ENCODE measurements around the gene RALA.

RALA gene

DNA sequence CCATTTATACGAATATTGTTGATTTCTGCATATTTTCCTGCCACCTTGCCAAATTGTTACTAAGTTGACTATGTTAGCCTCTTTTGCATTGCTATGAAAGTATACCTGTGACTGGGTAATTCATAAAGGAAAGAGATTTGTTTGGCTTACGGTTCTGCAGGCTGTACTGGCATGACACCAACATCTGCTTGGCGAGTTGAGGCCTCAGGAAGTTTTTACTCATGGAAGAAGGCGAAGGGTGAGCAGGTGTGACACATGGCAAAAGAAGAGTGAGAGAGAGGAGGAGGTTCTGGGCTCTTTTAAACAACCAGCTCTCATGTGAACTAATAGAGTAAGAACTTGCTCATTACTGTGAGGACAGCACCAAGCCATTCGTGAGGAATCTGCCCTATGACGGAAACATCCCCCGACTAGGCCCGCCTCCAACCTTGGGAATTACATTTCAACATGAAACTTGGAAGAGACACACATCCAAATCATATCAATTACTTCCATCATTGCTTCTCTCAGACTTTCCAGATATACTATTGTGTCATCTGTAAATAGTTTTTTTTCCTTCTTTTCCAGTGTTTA is 8.4 kb downstream of the RALA start:
- Histone ChIP-seq H3K36me3 (ENCODE audit: insufficient read depth, low read depth, low read length) (peaks cover 20% of the 10 kb centered on the region; the same call in 1 of the 2 replicates), H3K4me1 (ENCODE audit: insufficient read depth, low read length) (peaks cover 11% of the 10 kb centered on the region; the same call in 1 of the 2 replicates), H3K4me3 (ENCODE audit: low read length) (no peak overlapping the region), H3K9me3 (ENCODE audit: insufficient read depth, low read depth, low read length) (no peaks in the 10 kb centered on the region), H3K27me3 (ENCODE audit: insufficient read depth, low read length) (no peaks in the 10 kb centered on the region), H3K9ac (ENCODE audit: low read depth, low read length) (no peak overlapping the region), H3K27ac (ENCODE audit: low read length) (no peak overlapping the region)

DNA sequence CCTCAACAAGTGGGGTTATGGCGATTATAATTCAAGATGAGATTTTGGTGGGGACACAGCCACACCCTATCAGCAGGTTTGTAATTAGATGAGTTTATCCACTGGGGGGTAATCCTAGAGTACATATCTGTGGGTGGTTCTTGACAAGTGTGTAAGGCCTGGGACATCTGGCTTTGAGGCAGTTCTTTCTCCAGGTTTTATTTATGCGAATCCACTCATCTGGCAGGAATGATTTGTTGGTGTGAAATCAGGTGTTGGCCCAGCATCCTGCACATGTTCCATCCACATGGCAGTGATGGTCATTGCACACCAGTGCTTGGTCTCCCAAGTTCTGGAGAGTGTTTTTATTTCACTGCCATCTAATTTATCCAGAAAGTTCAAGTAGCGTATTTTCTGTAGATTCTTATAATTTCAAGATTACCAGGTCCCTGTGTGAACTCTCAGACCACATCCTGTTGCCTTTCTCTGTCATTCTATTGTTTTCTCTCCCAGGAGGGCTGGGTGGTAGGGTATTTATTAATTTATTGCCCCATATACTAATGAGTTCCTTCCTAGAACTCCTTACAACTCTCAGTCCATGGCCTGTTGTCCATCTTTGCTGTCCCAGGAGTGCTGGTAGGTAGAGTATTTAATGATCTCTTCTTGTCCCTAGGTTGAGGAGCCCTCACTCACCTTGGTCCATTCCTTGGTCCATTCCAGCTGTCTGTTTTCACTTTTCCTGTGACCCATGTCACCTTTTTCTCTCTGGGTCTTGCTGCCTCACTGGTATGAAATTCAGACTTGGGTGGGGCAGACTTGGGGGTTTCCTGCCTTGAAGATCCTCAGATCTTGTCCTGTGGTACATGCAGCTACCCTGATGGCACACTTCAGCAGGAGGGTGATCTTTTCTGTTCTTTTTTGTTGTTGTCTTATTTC is 10.4 kb downstream of the RALA start:
- Histone ChIP-seq H3K27me3 (ENCODE audit: insufficient read depth, low read length) (no peaks in the 10 kb centered on the region), H3K36me3 (ENCODE audit: insufficient read depth, low read depth, low read length) (peaks cover 23% of the 10 kb centered on the region; the same call in 1 of the 2 replicates), H3K9ac (ENCODE audit: low read depth, low read length) (no peak overlapping the region), H3K27ac (ENCODE audit: low read length) (no peak overlapping the region), H3K9me3 (ENCODE audit: insufficient read depth, low read depth, low read length) (no peaks in the 10 kb centered on the region), H3K4me1 (ENCODE audit: insufficient read depth, low read length) (no peaks in the 10 kb centered on the region), H3K4me3 (ENCODE audit: low read length) (no peak overlapping the region)

DNA sequence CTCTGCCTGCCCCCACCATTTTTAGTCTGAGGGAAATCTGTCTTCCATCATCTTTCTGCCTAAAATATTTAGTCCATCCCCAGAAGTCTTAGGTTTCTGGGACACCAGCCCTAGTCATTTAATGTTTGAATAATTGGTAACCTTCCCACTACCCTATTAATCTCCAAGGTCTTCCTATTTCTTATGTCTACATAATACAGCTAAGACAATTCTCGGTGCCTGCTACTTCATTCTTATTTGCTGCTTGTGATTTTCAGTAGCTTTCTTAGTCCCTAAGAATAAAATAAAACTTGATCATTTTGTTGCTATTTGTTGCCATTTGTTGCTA is 11.1 kb downstream of the RALA start:
- H3K4me3 ChIP-seq (ENCODE audit: low read length), result no peak overlapping the region
- no peak overlapping the region for H3K9ac ChIP-seq (ENCODE audit: low read depth, low read length)
- no peak overlapping the region for H3K27ac ChIP-seq (ENCODE audit: low read length)
- H3K27me3 ChIP-seq (ENCODE audit: insufficient read depth, low read length), result no peaks in the 10 kb centered on the region
- H3K36me3 ChIP-seq (ENCODE audit: insufficient read depth, low read depth, low read length), result peaks cover 23% of the 10 kb centered on the region; the same call in 1 of the 2 replicates
- H3K4me1 ChIP-seq (ENCODE audit: insufficient read depth, low read length), result no peaks in the 10 kb centered on the region
- H3K9me3 ChIP-seq (ENCODE audit: insufficient read depth, low read depth, low read length), result no peaks in the 10 kb centered on the region

DNA sequence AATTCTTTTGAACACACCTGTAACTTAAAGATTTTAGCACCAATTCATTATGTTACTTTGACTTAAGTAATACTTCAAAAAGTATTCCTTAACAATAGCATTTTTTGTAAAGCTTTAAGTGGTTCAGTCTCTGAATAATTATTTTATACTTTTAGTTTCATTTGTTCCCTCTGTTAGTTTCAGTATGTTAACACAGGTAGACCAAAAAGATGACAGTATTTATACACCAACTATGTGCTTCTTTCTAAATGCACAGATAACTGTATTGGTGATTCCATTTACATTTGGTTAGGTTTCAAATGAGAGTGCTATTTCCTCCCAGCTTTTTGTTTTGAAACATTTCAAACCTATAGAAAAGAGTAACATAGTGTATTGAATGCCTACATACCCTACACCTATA is 14.0 kb downstream of the RALA start:
- Histone ChIP-seq H3K27ac (ENCODE audit: low read length) (no peak overlapping the region), H3K9ac (ENCODE audit: low read depth, low read length) (no peak overlapping the region), H3K27me3 (ENCODE audit: insufficient read depth, low read length) (no peaks in the 10 kb centered on the region), H3K36me3 (ENCODE audit: insufficient read depth, low read depth, low read length) (peaks cover 12% of the 10 kb centered on the region; the same call in 1 of the 2 replicates), H3K4me3 (ENCODE audit: low read length) (no peak overlapping the region), H3K9me3 (ENCODE audit: insufficient read depth, low read depth, low read length) (no peaks in the 10 kb centered on the region), H3K4me1 (ENCODE audit: insufficient read depth, low read length) (peaks cover 6% of the 10 kb centered on the region; the same call in 1 of the 2 replicates)

DNA sequence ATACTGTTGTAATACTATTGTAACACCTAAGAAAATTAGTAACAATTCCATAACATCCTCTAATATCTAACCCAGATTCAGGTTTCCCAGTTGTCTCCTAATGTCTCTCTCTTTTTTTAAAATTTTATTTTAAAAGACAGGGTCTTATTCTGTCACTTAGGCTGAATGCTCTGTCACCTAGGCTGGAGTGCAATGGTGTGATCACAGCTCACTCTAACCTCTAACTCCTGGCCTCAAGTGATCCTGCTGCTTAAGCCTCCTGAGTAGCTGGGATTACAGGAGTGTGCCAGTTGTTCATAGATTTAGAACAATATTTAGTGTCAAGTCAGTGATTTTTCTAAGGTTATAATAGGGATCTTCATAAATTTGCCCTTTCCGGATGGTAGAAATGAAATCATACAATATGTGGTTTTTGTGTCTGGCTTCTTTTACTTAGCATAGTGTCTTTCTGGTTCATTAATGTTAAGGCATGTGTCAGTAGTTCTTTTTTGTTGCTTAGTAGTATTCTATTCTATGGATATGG is 14.7 kb downstream of the RALA start:
- no peak overlapping the region for H3K9ac ChIP-seq (ENCODE audit: low read depth, low read length)
- no peaks in the 10 kb centered on the region for H3K27me3 ChIP-seq (ENCODE audit: insufficient read depth, low read length)
- no peak overlapping the region for H3K27ac ChIP-seq (ENCODE audit: low read length)
- H3K36me3 ChIP-seq (ENCODE audit: insufficient read depth, low read depth, low read length), result peaks cover 12% of the 10 kb centered on the region; the same call in 1 of the 2 replicates
- H3K4me3 ChIP-seq (ENCODE audit: low read length), result no peak overlapping the region
- H3K4me1 ChIP-seq (ENCODE audit: insufficient read depth, low read length), result peaks cover 6% of the 10 kb centered on the region; the same call in 1 of the 2 replicates
- no peaks in the 10 kb centered on the region for H3K9me3 ChIP-seq (ENCODE audit: insufficient read depth, low read depth, low read length)

DNA sequence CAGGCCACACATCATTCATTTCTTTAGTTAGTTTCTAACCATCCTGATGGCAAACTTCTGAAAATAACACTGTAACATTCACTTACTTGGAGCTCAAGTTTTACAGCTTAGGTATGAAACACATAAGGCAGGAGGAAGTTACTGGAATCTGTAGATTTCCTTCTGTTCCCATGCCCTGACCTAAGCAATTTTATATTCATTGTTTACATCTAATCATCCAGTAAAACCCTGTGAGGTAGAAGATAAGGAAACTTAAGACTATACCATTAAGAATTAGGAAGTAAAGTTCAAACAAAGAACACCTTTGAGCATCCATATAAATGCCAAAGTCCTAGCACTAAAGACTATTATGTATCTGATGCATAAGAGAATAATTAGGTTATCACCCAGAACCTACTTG is 19.5 kb downstream of the RALA start:
- Histone ChIP-seq H3K27ac (ENCODE audit: low read length) (no peak overlapping the region), H3K36me3 (ENCODE audit: insufficient read depth, low read depth, low read length) (no peaks in the 10 kb centered on the region; the same call in 1 of the 2 replicates), H3K9ac (ENCODE audit: low read depth, low read length) (no peak overlapping the region), H3K4me3 (ENCODE audit: low read length) (no peak overlapping the region), H3K27me3 (ENCODE audit: insufficient read depth, low read length) (no peaks in the 10 kb centered on the region), H3K9me3 (ENCODE audit: insufficient read depth, low read depth, low read length) (no peaks in the 10 kb centered on the region), H3K4me1 (ENCODE audit: insufficient read depth, low read length) (peaks cover 6% of the 10 kb centered on the region; the same call in 1 of the 2 replicates)

DNA sequence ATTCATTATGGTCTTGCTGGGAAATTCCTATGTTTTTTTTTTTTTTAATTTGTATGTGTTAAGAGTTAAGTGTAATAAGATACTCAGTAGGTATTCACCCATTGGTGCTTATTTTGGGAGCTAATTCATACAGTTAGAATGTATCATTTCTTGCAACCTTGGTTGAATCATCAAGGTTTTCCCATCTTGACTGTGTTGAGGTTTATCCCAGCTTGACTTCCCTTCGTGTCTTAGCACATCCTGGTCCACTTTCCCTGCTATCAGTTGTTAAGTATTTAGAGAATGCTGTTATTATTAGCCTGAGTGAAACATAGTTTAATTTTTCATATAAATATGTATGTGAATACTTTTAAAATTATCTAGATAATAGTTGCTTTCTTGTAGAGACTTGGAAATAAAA is 20.8 kb downstream of the RALA start:
- no peak overlapping the region for H3K27ac ChIP-seq (ENCODE audit: low read length)
- H3K4me1 ChIP-seq (ENCODE audit: insufficient read depth, low read length), result peaks cover 6% of the 10 kb centered on the region; the same call in 1 of the 2 replicates
- H3K27me3 ChIP-seq (ENCODE audit: insufficient read depth, low read length), result no peaks in the 10 kb centered on the region
- no peak overlapping the region for H3K4me3 ChIP-seq (ENCODE audit: low read length)
- no peaks in the 10 kb centered on the region for H3K9me3 ChIP-seq (ENCODE audit: insufficient read depth, low read depth, low read length)
- H3K36me3 ChIP-seq (ENCODE audit: insufficient read depth, low read depth, low read length), result no peaks in the 10 kb centered on the region; the same call in 1 of the 2 replicates
- no peak overlapping the region for H3K9ac ChIP-seq (ENCODE audit: low read depth, low read length)

DNA sequence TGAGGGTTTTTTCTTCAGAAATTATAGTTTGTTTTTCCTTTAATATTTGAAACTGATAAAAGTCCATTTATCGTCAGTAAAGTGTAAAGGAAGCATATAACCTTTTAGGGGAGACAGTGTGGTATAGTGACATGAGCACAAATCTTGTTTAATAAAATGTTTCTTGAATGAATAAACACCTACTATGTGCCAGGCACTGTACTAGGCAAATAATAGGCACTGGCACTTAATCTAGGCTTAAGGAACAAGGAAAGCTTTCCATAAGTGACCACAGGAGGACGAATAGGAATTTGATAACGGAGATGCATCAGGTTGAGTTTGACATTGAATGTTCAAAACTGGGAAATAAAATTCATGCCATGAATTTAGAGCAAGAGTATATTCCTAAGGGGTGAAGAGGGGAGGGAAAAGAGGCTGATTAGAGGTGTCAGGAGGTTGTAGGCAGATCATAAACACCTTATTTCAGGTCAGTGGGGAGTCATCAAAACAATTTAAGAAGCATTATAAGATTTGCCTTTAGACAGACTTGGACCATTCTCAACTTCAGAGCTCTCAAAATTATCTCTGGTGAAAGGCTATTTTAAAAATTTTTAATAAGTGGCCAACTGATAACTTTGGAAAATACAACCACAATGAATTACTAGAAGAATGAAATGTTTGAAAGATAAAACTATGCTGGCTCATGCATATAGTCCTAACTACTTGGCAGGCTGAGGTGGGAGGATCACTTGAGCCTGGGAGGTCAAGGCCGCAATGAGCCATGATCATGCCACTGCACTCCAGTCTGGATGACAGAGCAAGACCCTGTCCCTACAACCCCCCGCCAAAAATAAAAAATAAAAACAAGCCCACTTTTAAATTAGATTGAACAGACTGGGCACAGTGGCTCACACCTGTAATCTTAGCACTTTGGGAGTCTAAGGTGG is 22.4 kb downstream of the RALA start:
- no peak overlapping the region for H3K4me3 ChIP-seq (ENCODE audit: low read length)
- H3K27me3 ChIP-seq (ENCODE audit: insufficient read depth, low read length), result no peaks in the 10 kb centered on the region
- H3K9me3 ChIP-seq (ENCODE audit: insufficient read depth, low read depth, low read length), result no peaks in the 10 kb centered on the region
- no peak overlapping the region for H3K9ac ChIP-seq (ENCODE audit: low read depth, low read length)
- H3K27ac ChIP-seq (ENCODE audit: low read length), result no peak overlapping the region
- no peaks in the 10 kb centered on the region; the same call in 1 of the 2 replicates for H3K36me3 ChIP-seq (ENCODE audit: insufficient read depth, low read depth, low read length)
- H3K4me1 ChIP-seq (ENCODE audit: insufficient read depth, low read length), result 0 out of 2 replicates have a peak, but pooled peaks cover 3% of the 10 kb centered on the region

DNA sequence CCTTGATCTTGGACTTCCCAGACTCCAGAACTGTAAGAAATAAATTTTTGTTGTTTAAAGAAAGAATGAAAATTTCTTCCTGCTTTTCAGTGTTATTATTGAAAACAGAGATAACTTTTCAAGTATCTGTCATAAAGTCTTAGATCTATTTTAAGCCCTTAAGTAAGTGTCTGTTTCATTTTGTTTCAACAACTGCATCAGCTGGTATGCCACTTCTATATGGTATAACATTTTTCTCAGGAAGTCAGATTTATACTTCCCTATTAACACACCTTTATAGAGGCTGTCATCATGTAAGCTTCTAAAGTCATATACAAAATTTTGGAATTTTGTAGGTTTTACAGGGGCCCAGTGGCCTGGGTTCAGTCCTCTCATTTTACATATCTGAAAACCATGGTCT is 24.4 kb downstream of the RALA start:
- no peaks in the 10 kb centered on the region for H3K4me1 ChIP-seq (ENCODE audit: insufficient read depth, low read length)
- no peak overlapping the region for H3K27ac ChIP-seq (ENCODE audit: low read length)
- H3K9me3 ChIP-seq (ENCODE audit: insufficient read depth, low read depth, low read length), result no peaks in the 10 kb centered on the region
- H3K27me3 ChIP-seq (ENCODE audit: insufficient read depth, low read length), result no peaks in the 10 kb centered on the region
- no peaks in the 10 kb centered on the region; the same call in 1 of the 2 replicates for H3K36me3 ChIP-seq (ENCODE audit: insufficient read depth, low read depth, low read length)
- no peak overlapping the region for H3K4me3 ChIP-seq (ENCODE audit: low read length)
- H3K9ac ChIP-seq (ENCODE audit: low read depth, low read length), result no peak overlapping the region

DNA sequence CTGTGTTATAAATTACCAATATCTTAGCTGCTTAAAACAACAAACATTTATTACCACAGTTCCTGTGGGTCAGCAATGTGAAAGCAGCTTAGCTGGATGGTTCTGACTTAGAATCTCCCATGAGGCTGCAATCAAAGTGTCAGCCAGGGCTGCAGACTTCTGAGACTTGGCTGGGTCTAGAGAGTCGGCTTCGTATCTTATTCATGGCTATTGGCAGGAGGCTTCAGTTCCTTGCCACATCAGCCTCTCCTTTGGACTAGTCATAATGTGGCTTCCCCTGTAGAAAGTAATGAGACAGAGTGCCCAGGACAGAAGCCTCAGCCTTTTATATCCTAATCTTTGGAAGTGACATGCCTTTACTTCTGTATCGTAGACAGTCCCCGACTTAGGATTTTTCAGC is 27.3 kb downstream of the RALA start:
- Histone ChIP-seq H3K9ac (ENCODE audit: low read depth, low read length) (no peak overlapping the region), H3K9me3 (ENCODE audit: insufficient read depth, low read depth, low read length) (no peaks in the 10 kb centered on the region), H3K36me3 (ENCODE audit: insufficient read depth, low read depth, low read length) (no peaks in the 10 kb centered on the region), H3K27me3 (ENCODE audit: insufficient read depth, low read length) (no peaks in the 10 kb centered on the region), H3K27ac (ENCODE audit: low read length) (no peak overlapping the region), H3K4me3 (ENCODE audit: low read length) (no peak overlapping the region), H3K4me1 (ENCODE audit: insufficient read depth, low read length) (no peaks in the 10 kb centered on the region)

DNA sequence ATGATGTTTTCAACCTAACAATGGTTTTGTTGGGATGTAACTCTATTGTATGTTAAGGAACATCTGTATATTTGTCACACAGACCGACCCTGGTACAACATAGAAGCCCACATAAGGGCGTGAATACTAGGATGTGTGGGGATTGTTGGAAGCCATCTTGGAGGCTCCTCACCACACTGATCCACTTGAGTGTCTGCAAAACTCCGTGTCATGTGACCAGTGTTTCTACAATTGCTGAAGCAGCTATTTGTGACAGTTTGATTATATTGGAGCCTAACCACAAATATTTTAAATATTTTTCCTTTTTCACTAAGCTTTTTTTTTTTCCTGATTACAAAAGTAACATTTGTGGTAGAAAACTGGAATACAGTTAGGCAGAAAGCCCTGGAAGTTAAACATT is 27.9 kb downstream of the RALA start:
- no peaks in the 10 kb centered on the region for H3K27me3 ChIP-seq (ENCODE audit: insufficient read depth, low read length)
- no peaks in the 10 kb centered on the region for H3K4me1 ChIP-seq (ENCODE audit: insufficient read depth, low read length)
- H3K36me3 ChIP-seq (ENCODE audit: insufficient read depth, low read depth, low read length), result no peaks in the 10 kb centered on the region
- H3K4me3 ChIP-seq (ENCODE audit: low read length), result no peak overlapping the region
- no peak overlapping the region for H3K9ac ChIP-seq (ENCODE audit: low read depth, low read length)
- H3K27ac ChIP-seq (ENCODE audit: low read length), result no peak overlapping the region
- no peaks in the 10 kb centered on the region for H3K9me3 ChIP-seq (ENCODE audit: insufficient read depth, low read depth, low read length)

Measured in iPS-20b (cell line).